CD4-positive, alpha-beta memory T cell (primary cell): ENCODE data around the gene RBM48. TPM values are rescaled to one million over a fixed set of nuclear protein-coding genes. Genes with fewer than 3 reads are reported as not detected.
A peak's percentile ranks its signal among the peaks of the same experiment; 100 is the strongest.
"Not testable (repeated sequence)": the region's sequence is repeated elsewhere in the genome, so short reads cannot be mapped to it uniquely, and the experiment has no call there.

Source experiments
- CTCF ChIA-PET: fragments of 350-600 bp; sonication (Branson Sonifier 250); formaldehyde crosslinking; loops from one replicate; lab custom pipeline; 2021; ENCODE audit warnings: inconsistent platforms; ENCODE audit not compliant: partially characterized antibody; lab: Charles Lee
- POLR2A ChIA-PET: fragments of 350-600 bp; sonication (Branson Sonifier 250); formaldehyde crosslinking; loops from one replicate; lab custom pipeline; 2021; ENCODE audit not compliant: partially characterized antibody; lab: Charles Lee
- DNase-seq, 5 donors: peaks; one replicate each; pipeline versions ENCODE4 v3.0.0 to v3.0.0-alpha.2; 2020 to 2022; ENCODE audit warnings: mixed read lengths in 1 of 5
- H3K27ac ChIP-seq: one replicate; pipeline ENCODE4 v1.7.0; 2013; ENCODE audit warnings: low read depth, low read length
- H3K27me3 ChIP-seq: 2 replicates; pipeline ENCODE4 v1.7.0; 2013; ENCODE audit warnings: mild to moderate bottlenecking, low read length, moderate library complexity; ENCODE audit not compliant: insufficient read depth
- H3K36me3 ChIP-seq: 2 replicates; pipeline ENCODE4 v1.7.0; 2013; ENCODE audit warnings: mild to moderate bottlenecking, low read length, moderate library complexity; ENCODE audit not compliant: insufficient read depth
- H3K4me1 ChIP-seq: 2 replicates; pipeline ENCODE4 v1.7.0; 2013; ENCODE audit warnings: mild to moderate bottlenecking, low read length, moderate library complexity; ENCODE audit not compliant: insufficient read depth
- H3K4me3 ChIP-seq, 2 donors: one replicate each; pipeline ENCODE4 v1.7.0; 2013; ENCODE audit warnings: low read length in 2 of 2, mild to moderate bottlenecking in 1 of 2
- H3K9me3 ChIP-seq, 2 donors: one replicate each; pipeline ENCODE4 v1.7.0; 2013; ENCODE audit warnings: low read length in 2 of 2, control low read depth in 1 of 2; ENCODE audit not compliant: control insufficient read depth in 1 of 2
- H3K27ac Mint-ChIP-seq, 7 donors: one replicate each; pipeline ENCODE4 v1.8.0; 2020 to 2021; ENCODE audit warnings: mixed read lengths in 7 of 7, mild to moderate bottlenecking in 6 of 7, inconsistent platforms in 3 of 7, moderate library complexity in 3 of 7
- H3K27me3 Mint-ChIP-seq, 2 donors: one replicate each; pipeline ENCODE4 v1.8.0; 2020 to 2021; ENCODE audit warnings: mixed read lengths in 2 of 2
- H3K36me3 Mint-ChIP-seq, 2 donors: one replicate each; pipeline ENCODE4 v1.8.0; 2020 to 2021; ENCODE audit warnings: mixed read lengths in 2 of 2, inconsistent platforms in 1 of 2, mild to moderate bottlenecking in 1 of 2
- H3K4me1 Mint-ChIP-seq, 4 donors: one replicate each; pipeline ENCODE4 v1.8.0; 2020 to 2021; ENCODE audit warnings: mixed read lengths in 4 of 4, mild to moderate bottlenecking in 1 of 4
- H3K4me3 Mint-ChIP-seq, 8 donors: one replicate each; pipeline ENCODE4 v1.8.0; 2020 to 2021; ENCODE audit warnings: mixed read lengths in 8 of 8, mild to moderate bottlenecking in 7 of 8, moderate library complexity in 6 of 8, inconsistent platforms in 3 of 8
- H3K9me3 Mint-ChIP-seq, 8 donors: one replicate each; pipeline ENCODE4 v1.8.0; 2020 to 2021; ENCODE audit warnings: mixed read lengths in 8 of 8, mild to moderate bottlenecking in 5 of 8, inconsistent platforms in 3 of 8, moderate library complexity in 1 of 8
- intact Hi-C: fragments of 100-400 bp; cut with micrococcal nuclease; formaldehyde crosslinking; loops from one replicate; pipeline ENCODE4 v1.15.1; 2023
- polyA plus RNA-seq, 2 donors: library from polyadenylated mRNA; unstranded; fragments of 300-500 nt; fragmentation: Illumina TruSeq; gene quantifications; one replicate each; pipeline ENCODE4 v1.2.3, GENCODE V29; 2021
- total RNA-seq, 2 experiments: library from RNA; stranded (reverse); gene quantifications; one replicate each; pipeline ENCODE4 v1.2.3, GENCODE V29; 2021

The RBM48 gene
- total RNA-seq (10 to 100 TPM; 37.5 to 37.9 TPM), polyA plus RNA-seq (10 to 100 TPM; 28.2 to 33.4 TPM)

DNA sequence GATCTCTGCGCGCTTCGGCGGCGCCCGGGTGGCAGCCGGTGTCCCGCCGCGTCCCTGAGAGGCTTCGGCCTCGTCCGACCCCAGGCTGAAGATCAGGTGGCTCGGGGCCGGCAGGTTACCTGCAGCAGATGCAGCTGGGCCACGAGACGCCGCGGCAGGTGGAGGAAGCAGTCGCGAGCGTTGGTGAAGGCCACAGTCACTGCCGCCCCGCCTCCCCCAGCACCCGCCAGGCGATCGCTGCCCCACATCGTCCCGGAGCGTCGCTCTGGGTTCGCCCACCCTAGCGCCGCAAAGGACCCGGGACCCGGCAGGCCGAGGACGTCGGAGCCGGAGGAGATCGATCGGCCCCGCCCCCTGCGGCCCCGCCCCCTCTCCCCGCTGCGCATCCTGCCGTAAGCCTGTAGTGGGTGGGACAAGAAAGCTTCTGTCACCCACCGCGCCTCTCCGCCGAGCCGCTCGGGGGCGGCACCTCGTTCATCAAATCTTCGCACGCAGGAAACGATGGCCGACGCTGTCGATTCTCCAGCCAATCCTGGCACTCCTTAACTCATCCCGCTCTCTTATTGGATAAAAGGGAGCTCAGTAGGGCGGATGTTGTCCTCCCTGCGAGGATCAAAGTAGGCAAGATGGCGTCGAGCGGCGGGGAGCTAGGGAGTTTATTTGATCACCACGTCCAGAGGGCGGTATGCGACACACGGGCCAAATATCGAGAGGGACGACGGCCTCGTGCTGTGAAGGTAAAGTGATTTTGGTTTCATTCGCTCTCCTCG is at the start of gene RBM48, which contains the start of gene PEX1:
Gene RBM48, plus strand, starts transcription at position 608 of the 770 bp plus-strand sequence. Its CDS starts 19 bp downstream, at position 627.
Gene PEX1, minus strand, starts transcription at position 333 of the 770 bp plus-strand sequence. Its CDS starts 85 bp downstream, at position 248.
- Histone ChIP-seq H3K36me3 (peaks cover 26% of the 10 kb centered on the region), H3K9me3 (no peaks in the 10 kb centered on the region), H3K4me3 (peak within 1 kb of the TSS; percentile 92 to 97), H3K27ac (peak within 1 kb of the TSS; percentile 91), H3K27me3 (no peaks in the 10 kb centered on the region), H3K4me1 (peaks cover 33% of the 10 kb centered on the region)
- POLR2A ChIA-PET = interaction anchor here (0.8 to 2.3 kb wide), 27 partner anchors 9 to 705 kb away, joined by 3 to 61 read pairs (median 4); partner anchors contain the start of genes AKAP9, ANKIB1, CDK6 and FAM133B
- Mint-ChIP-seq H3K36me3 (peaks cover 22 to 41% of the 10 kb centered on the region in 2 donors), H3K27ac (peak within 1 kb of the TSS; percentile 87 to 100 (median 98)), H3K27me3 (no peaks in the 10 kb centered on the region), H3K4me1 (peaks cover 31 to 52% (median 38%) of the 10 kb centered on the region in 4 donors), H3K4me3 (peak within 1 kb of the TSS; percentile 93 to 99 (median 96)), H3K9me3 (no peaks in the 10 kb centered on the region)
- intact Hi-C loops = loop anchor here (1.0 to 2.0 kb wide), 12 partner anchors 62 to 704 kb away; partner anchors contain the start of genes AKAP9, ANKIB1, CYP51A1 and FAM133B
- CTCF ChIA-PET = interaction anchor here (0.5 to 2.2 kb wide), 23 partner anchors 9 to 705 kb away, joined by 3 to 18 read pairs (median 5); partner anchors contain the start of genes ANKIB1, FAM133B, GATAD1 and KRIT1
- DNase-seq = peak; percentile 93 to 98 (median 98)

DNA sequence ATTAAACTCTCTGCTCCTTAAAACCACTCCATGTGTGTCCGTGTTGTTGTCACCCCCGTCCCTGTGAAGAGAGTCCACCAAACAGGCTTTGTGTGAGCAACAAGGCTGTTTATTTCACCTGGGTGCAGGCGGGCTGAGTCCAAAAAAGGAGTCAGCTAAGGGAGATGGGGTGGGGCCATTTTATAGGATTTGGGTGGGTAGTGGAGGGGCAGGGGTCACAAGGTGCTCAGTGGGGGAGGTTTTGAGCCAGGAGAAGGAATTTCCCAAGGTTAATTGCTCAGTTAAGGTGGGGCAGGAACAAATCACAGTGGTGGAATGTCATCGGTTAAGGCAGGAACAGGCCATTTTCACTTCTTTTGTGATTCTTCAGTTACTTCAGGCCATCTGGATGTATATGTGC is 49.4 kb upstream of the RBM48 start:
- CTCF ChIA-PET, H3K27ac ChIP-seq, POLR2A ChIA-PET: not testable (repeated sequence)

DNA sequence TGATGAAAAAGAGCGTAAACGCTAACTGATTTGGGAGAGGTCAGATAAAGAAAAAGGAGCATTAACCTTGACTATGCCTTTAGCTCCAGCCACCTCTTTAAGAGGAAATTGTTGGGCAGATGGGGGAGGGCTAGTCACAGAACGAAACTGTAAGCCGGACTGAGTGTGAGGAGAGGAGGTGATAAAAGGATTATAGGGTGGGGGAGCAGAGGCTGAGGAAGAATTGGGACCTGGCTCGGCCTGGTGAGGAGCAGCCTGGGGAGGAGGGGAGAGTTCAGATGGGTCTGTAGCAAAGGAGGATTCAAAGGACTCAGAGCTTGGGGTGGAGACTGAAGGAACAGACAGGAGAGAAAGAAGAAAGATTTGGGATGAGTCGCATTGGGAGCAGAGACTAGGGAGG is 45.0 kb upstream of the RBM48 start:
- H3K4me3 ChIP-seq, H3K27ac ChIP-seq, H3K27me3 Mint-ChIP-seq, H3K9me3 Mint-ChIP-seq, intact Hi-C loops, H3K4me3 Mint-ChIP-seq, H3K9me3 ChIP-seq, DNase-seq, POLR2A ChIA-PET, H3K27ac Mint-ChIP-seq, CTCF ChIA-PET, H3K4me1 ChIP-seq, H3K27me3 ChIP-seq, H3K4me1 Mint-ChIP-seq: not testable (repeated sequence)
- peaks cover 18 to 19% of the 10 kb centered on the region in 2 donors for H3K36me3 Mint-ChIP-seq
- peaks cover 28% of the 10 kb centered on the region for H3K36me3 ChIP-seq

More for the DNA sequence above, 49.4 kb upstream of the RBM48 start:
- H3K4me3 Mint-ChIP-seq, H3K4me3 ChIP-seq, H3K27me3 ChIP-seq, H3K9me3 Mint-ChIP-seq, H3K36me3 ChIP-seq, DNase-seq, intact Hi-C loops, H3K36me3 Mint-ChIP-seq, H3K27ac Mint-ChIP-seq, H3K9me3 ChIP-seq, H3K4me1 Mint-ChIP-seq, H3K4me1 ChIP-seq, H3K27me3 Mint-ChIP-seq: not testable (repeated sequence)

DNA sequence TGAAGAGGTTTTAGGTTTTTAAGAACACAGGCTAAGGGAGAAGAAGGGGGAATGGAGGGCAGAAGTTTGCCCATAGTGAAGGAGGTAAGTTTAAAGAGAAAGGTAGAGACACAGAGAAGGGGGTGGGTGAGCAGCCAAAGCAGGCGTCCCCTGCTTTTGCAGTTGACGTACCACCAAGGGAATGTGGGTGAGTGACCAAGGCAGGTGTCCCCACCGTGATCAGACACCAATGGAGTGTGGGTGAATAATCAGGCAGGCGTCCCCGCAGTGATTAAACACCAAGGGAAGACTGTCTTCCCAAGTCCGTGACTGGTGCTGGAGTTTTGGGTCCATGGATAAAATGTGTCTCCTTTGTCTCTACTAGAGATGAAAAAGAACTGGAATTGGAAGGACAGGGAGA is 44.4 kb upstream of the RBM48 start:
- H3K4me1 ChIP-seq, H3K9me3 ChIP-seq, DNase-seq, H3K4me3 ChIP-seq, intact Hi-C loops, H3K27me3 ChIP-seq, H3K27ac Mint-ChIP-seq, H3K9me3 Mint-ChIP-seq, H3K27ac ChIP-seq, H3K4me1 Mint-ChIP-seq, H3K4me3 Mint-ChIP-seq, CTCF ChIA-PET, H3K27me3 Mint-ChIP-seq, POLR2A ChIA-PET: not testable (repeated sequence)
- peaks cover 28% of the 10 kb centered on the region for H3K36me3 ChIP-seq
- peaks cover 20 to 21% of the 10 kb centered on the region in 2 donors for H3K36me3 Mint-ChIP-seq

DNA sequence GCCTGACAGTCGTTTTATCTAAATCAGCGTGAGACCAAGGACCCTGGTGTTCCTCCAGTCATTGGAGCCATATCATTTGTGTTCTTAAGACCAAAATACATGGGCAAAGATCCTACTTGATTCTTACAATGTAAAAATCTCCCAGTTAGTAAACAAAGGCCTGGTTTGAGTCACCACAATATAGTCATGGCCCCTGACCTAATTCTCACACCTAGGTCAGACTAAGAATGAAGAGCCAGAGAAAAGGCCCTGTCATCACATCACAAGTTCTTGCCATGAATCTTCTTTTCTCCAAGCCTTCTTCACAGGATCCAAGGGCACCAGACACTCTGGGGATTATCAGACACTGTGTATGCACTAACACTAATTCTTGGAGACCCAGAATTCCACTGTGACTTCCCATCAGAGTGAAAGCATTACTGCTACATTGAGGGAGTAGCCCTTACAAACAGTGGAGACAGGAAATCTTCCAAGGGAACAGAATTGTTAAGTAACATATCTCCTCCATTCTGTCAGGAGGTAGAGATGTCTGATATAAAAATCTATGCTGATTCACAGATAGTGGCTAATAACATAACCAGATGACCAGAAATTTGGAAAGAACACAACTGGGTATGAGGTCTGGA is 43.2 kb upstream of the RBM48 start:
- H3K27ac ChIP-seq = no peak overlapping the region
- Mint-ChIP-seq H3K4me1 (no peaks in the 10 kb centered on the region), H3K4me3 (no peak overlapping the region), H3K36me3 (peaks cover 25 to 27% of the 10 kb centered on the region in 2 donors), H3K27ac (no peak overlapping the region), H3K9me3 (no peaks in the 10 kb centered on the region), H3K27me3 (no peaks in the 10 kb centered on the region)
- intact Hi-C loops = no loop called here
- H3K4me1 ChIP-seq = no peaks in the 10 kb centered on the region
- ChIA-PET CTCF (no interaction called here), POLR2A (no interaction called here)
- no peak for DNase-seq
- H3K27me3 ChIP-seq = no peaks in the 10 kb centered on the region
- H3K36me3 ChIP-seq = peaks cover 32% of the 10 kb centered on the region
- no peaks in the 10 kb centered on the region for H3K9me3 ChIP-seq
- H3K4me3 ChIP-seq = no peak overlapping the region

DNA sequence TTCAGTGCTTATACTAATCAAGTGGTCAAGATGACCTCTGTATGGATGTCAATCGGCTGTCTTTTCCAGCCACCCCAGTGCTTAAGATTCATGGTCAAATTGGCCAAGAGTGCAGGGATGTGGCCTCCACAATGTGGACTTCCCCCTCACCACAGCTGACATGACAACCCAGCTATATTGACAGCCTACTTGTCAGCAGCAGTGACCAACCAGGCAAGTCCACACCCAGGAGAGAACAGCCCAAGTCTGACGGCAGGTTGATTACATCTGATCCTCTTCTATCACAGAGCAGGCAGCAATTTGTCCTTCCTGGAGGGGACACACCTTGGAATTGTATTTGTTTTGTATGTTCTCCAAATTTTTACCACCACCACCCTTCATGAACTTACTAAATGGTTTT is 42.6 kb upstream of the RBM48 start:
- CTCF ChIA-PET = no interaction called here
- no peak overlapping the region for H3K4me3 Mint-ChIP-seq

DNA sequence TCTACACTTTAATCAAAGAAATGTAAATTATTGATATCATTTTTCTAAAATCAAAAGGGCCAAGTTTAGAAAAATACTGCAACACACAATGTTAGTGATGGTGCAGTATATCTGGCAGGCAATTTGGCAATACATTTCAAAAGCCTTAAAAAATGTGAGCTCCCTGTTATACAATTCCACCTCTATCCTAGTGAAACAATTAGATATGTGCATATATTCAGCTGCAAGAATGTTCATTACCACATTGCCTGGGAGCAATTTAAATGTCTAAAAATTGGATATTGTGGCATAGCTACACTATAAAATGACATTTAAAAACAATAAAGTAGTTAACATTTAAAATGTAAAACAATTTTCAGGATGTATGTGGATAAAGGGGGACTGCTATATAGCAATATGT is 40.8 kb upstream of the RBM48 start:
- Histone ChIP-seq H3K4me1 (no peaks in the 10 kb centered on the region), H3K9me3 (no peaks in the 10 kb centered on the region), H3K36me3 (peaks cover 44% of the 10 kb centered on the region), H3K27me3 (no peaks in the 10 kb centered on the region), H3K27ac (no peak overlapping the region), H3K4me3 (no peak overlapping the region)
- Mint-ChIP-seq H3K36me3 (peaks cover 34 to 46% of the 10 kb centered on the region in 2 donors), H3K4me3 (no peak overlapping the region), H3K27ac (no peak overlapping the region), H3K9me3 (no peaks in the 10 kb centered on the region), H3K27me3 (no peaks in the 10 kb centered on the region), H3K4me1 (no peaks in the 10 kb centered on the region)
- ChIA-PET POLR2A (no interaction called here), CTCF (no interaction called here)
- intact Hi-C loops = no loop called here
- DNase-seq = no peak

More for the DNA sequence above, 42.6 kb upstream of the RBM48 start:
- no peaks in the 10 kb centered on the region for H3K27me3 Mint-ChIP-seq
- peak overlapping the region in 3 of 7 donors; percentile 48 to 49 (median 49) for H3K27ac Mint-ChIP-seq
- Histone ChIP-seq H3K27me3 (no peaks in the 10 kb centered on the region), H3K9me3 (no peaks in the 10 kb centered on the region), H3K4me1 (no peaks in the 10 kb centered on the region), H3K4me3 (no peak overlapping the region), H3K36me3 (peaks cover 36% of the 10 kb centered on the region), H3K27ac (no peak overlapping the region)
- no peaks in the 10 kb centered on the region for H3K4me1 Mint-ChIP-seq
- H3K9me3 Mint-ChIP-seq = no peaks in the 10 kb centered on the region
- no peak for DNase-seq
- intact Hi-C loops = no loop called here
- peaks cover 27 to 29% of the 10 kb centered on the region in 2 donors for H3K36me3 Mint-ChIP-seq
- POLR2A ChIA-PET = no interaction called here
